ENCODE measurements around the gene KCTD15. TPM values are rescaled to one million over a fixed set of nuclear protein-coding genes. Genes with fewer than 3 reads are reported as not detected.

The KCTD15 gene
- total and polyA plus RNA-seq, 10 of the 15 experiments (the other 5 are each of a cell fraction or from before 2014, with no cell fraction given): not detected

- ChIA-PET CTCF (no interaction called here), RAD21 (ENCODE audit: unreplicated experiment) (no interaction called here), SMC1A (ENCODE audit: uncharacterized antibody, unreplicated experiment) (no interaction called here), POLR2A (no interaction called here)
- Histone ChIP-seq H3K27me3 (replicated peaks in 1 of 2; ENCODE audit: control insufficient read depth in 2 of 2, insufficient read depth in 2 of 2, low read length in 1 of 2) (no peaks in the 10 kb centered on the region), H3K79me2 (ENCODE audit: control insufficient read depth, insufficient read depth, low read length) (no peaks in the 10 kb centered on the region), H3K9ac (ENCODE audit: control insufficient read depth, insufficient read depth, low read length) (no peak overlapping the region), H3K4me2 (ENCODE audit: control insufficient read depth, insufficient read depth) (no peak overlapping the region), H3K4me3 (no peak overlapping the region), H3K9me3 (replicated peaks; ENCODE audit: control insufficient read depth, insufficient read depth, low read length) (no peaks in the 10 kb centered on the region), H3K27ac (ENCODE audit: control insufficient read depth, insufficient read depth) (no peak overlapping the region), H4K20me1 (ENCODE audit: control insufficient read depth, insufficient read depth) (no peaks in the 10 kb centered on the region; the same call in 1 of the 2 replicates), H2AFZ (ENCODE audit: control insufficient read depth, low read depth, low read length) (no peak overlapping the region), H3K4me1 (ENCODE audit: control insufficient read depth, insufficient read depth, low read length) (no peaks in the 10 kb centered on the region), H3K36me3 (ENCODE audit: control insufficient read depth in 2 of 2, insufficient read depth in 2 of 2, low read length in 1 of 2) (no peaks in the 10 kb centered on the region)
- BruUV-seq (replicated peaks): no TSS peak
- 0% methylated on average over 2 of the region's 2 CpGs for WGBS (ENCODE audit: insufficient coverage, insufficient replicate concordance, low lambda C conversion rate, missing lambda C conversion rate)
- TF ChIP-seq KAT2A (conservative IDR thresholded peaks at IDR 0.05; ENCODE audit: control insufficient read depth, low read depth, low read length): no peak
- TF ChIP-seq IKZF1 (conservative IDR thresholded peaks at IDR 0.05): no peak
- no peak for TF ChIP-seq KLF5 (IDR thresholded peaks at IDR 0.05; ENCODE audit: partially characterized antibody)
- intact Hi-C loops (cut with micrococcal nuclease; ENCODE audit: unreplicated experiment) (no loop called here), in situ Hi-C loops (cut with MboI) (no loop called here)
- DNase-seq (ENCODE audit: low read depth, low spot score) (no peak), ATAC-seq (no peak), FAIRE-seq (no peak)
These were observed 48.8 kb downstream of the KCTD15 start for GRCh38 chr19:33845498-33845897.

GRCh38 chr19:33849551-33850147, 53.0 kb downstream of the KCTD15 start:
- in situ Hi-C loops (cut with MboI) (no loop called here), intact Hi-C loops (cut with micrococcal nuclease; ENCODE audit: unreplicated experiment) (no loop called here)
- no peak for TF ChIP-seq ZNF217 (IDR thresholded peaks at IDR 0.05)
- TF ChIP-seq NFYA (IDR thresholded peaks at IDR 0.05; ENCODE audit: borderline replicate concordance, low read depth, low read length): no peak
- no peak for TF ChIP-seq SUPT20H (IDR thresholded peaks at IDR 0.05; ENCODE audit: borderline replicate concordance, control insufficient read depth, low read depth, low read length)
- TF ChIP-seq POLR2A (IDR thresholded peaks at IDR 0.05; ENCODE audit: low read depth, low read length): no peak
- no peak for TF ChIP-seq RFX5 (IDR thresholded peaks at IDR 0.05; ENCODE audit: low read depth, low read length)
- TF ChIP-seq PAX5 (IDR thresholded peaks at IDR 0.05; ENCODE audit: borderline replicate concordance, low read depth, low read length): no peak
- no peak for TF ChIP-seq POLR2AphosphoS2 (IDR thresholded peaks at IDR 0.05; ENCODE audit: low read depth, low read length)
- no peak for TF ChIP-seq NBN (IDR thresholded peaks at IDR 0.05)
- TF ChIP-seq POU2F2 (IDR thresholded peaks at IDR 0.05; ENCODE audit: borderline replicate concordance, low read depth, low read length): no peak
- TF ChIP-seq FOXM1 (IDR thresholded peaks at IDR 0.05; ENCODE audit: low read depth, low read length): no peak
- no peak for TF ChIP-seq GABPA (IDR thresholded peaks at IDR 0.05; ENCODE audit: low read depth)
- TF ChIP-seq LARP7 (IDR thresholded peaks at IDR 0.05): no peak
- no peak for TF ChIP-seq MYC (IDR thresholded peaks at IDR 0.05; ENCODE audit: insufficient read depth, insufficient read length, insufficient replicate concordance, low read length, severe bottlenecking)
- TF ChIP-seq RCOR1 (conservative IDR thresholded peaks at IDR 0.05; ENCODE audit: low read depth, low read length): no peak
- no peak for TF ChIP-seq ATF3 (IDR thresholded peaks at IDR 0.05; ENCODE audit: borderline replicate concordance, extremely low read depth, low read depth, low read length)
- WGBS (ENCODE audit: insufficient coverage, insufficient replicate concordance, low lambda C conversion rate, missing lambda C conversion rate): 24% methylated on average over 5 of the region's 5 CpGs
- Histone ChIP-seq H3K4me1 (ENCODE audit: control insufficient read depth, insufficient read depth, low read length) (no peaks in the 10 kb centered on the region), H3K27me3 (replicated peaks in 1 of 2; ENCODE audit: control insufficient read depth in 2 of 2, insufficient read depth in 2 of 2, low read length in 1 of 2) (no peaks in the 10 kb centered on the region), H3K9me3 (replicated peaks; ENCODE audit: control insufficient read depth, insufficient read depth, low read length) (no peaks in the 10 kb centered on the region), H3K79me2 (ENCODE audit: control insufficient read depth, insufficient read depth, low read length) (no peaks in the 10 kb centered on the region), H3K36me3 (ENCODE audit: control insufficient read depth in 2 of 2, insufficient read depth in 2 of 2, low read length in 1 of 2) (no peaks in the 10 kb centered on the region), H4K20me1 (ENCODE audit: control insufficient read depth, insufficient read depth) (no peaks in the 10 kb centered on the region; the same call in 1 of the 2 replicates), H3K4me2 (ENCODE audit: control insufficient read depth, insufficient read depth) (no peak overlapping the region), H2AFZ (ENCODE audit: control insufficient read depth, low read depth, low read length) (no peak overlapping the region), H3K4me3 (no peak overlapping the region), H3K9ac (ENCODE audit: control insufficient read depth, insufficient read depth, low read length) (no peak overlapping the region), H3K27ac (ENCODE audit: control insufficient read depth, insufficient read depth) (no peak overlapping the region)
- ChIA-PET POLR2A (no interaction called here), CTCF (no interaction called here), SMC1A (ENCODE audit: uncharacterized antibody, unreplicated experiment) (no interaction called here), RAD21 (ENCODE audit: unreplicated experiment) (no interaction called here)
- BruUV-seq (replicated peaks): no TSS peak
- FAIRE-seq (no peak), ATAC-seq (no peak), DNase-seq (ENCODE audit: low read depth, low spot score) (no peak)

Data from GM12878 (cell line).